NK-92 (cell line): ENCODE measurements around the gene HOPX.
"Not testable (repeated sequence)": the region's sequence is repeated elsewhere in the genome, so short reads cannot be mapped to it uniquely, and the experiment has no call there.

ENCODE experiments used
- DNase-seq: peaks from one replicate; lab custom pipeline; 2025; ENCODE audit not compliant: unreplicated experiment; lab: John Stamatoyannopoulos, UW

The HOPX gene

DNA sequence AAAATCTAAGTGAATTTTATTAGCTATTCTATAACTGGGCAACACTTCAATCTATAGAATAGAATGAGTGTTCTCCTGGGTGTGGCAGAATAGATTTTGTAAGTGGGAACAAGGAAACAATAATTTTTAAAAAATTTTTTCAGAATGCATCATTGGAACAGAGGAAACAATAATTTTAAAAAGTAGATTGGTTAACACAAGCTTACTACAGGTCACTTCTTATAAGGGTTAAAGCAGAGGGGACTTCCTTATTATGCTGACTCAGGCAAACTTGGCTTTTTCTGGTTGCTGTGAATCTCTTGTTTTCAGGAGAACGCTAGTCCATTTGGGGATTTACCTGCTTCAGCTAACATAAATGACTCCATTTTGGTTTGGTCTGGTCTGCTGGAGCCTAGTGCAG, 52.5 kb downstream of the HOPX start:
- DNase-seq = no peak

DNA sequence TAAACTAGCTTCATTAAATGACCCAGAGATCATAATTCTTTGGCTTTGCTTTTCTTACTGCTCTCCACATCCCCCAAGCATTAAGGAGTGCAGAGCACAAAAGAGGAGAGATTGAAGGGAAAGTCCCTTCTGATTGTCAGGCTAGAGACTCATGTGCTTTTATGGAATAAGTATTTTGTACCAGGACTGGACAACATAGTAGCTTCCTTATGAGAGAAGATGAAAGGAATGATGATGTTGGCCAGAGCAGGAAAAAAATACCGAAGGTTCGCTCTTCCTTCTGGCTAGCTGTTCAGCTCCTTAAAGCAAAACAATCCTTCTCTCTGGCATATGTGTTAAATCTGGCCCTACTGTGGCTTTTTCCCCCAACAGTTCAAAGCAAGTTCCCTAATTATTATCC, 53.1 kb downstream of the HOPX start:
- DNase-seq = no peak

DNA sequence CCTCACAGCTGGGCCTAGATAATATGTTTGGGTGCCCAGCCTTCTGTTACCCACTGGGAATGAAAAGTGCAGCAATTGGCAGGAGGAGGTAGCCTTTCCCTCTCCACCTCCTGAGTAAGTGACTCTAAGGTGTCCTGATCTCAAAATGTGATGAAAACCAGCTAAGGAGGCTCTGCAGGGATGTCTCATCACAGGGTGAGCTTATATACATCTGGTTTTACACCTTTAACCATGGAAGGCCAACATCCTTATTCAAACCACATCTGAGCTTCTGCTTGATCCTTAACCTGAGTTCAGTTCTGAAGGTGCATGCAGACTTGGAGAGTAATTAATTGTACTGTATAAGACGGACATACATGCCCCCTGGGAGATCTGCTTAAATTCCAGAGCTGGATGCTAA, 53.7 kb downstream of the HOPX start:
- DNase-seq = no peak

DNA sequence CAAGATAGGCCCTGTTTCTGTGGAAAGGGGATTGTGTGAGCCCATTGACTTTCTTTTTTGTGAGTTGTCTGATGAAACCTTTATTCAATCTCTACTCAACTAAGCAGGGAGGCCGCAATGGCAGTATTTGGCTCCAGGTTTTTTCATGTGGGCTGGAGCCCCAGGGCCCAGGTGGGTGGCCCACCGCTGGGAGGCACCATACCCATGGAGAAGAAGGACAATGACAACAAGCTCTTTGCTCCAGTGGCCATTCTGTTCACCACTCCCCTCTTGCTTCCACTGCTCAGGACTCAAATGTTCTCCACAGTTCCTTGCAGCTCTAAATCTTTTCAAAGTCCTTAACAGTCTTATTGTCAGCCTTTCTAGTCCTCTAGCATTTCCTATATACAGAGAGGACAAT, 54.1 kb downstream of the HOPX start:
- no peak for DNase-seq

GRCh38 chr4:56626420-56626819, 54.7 kb downstream of the HOPX start:
- no peak for DNase-seq

DNA sequence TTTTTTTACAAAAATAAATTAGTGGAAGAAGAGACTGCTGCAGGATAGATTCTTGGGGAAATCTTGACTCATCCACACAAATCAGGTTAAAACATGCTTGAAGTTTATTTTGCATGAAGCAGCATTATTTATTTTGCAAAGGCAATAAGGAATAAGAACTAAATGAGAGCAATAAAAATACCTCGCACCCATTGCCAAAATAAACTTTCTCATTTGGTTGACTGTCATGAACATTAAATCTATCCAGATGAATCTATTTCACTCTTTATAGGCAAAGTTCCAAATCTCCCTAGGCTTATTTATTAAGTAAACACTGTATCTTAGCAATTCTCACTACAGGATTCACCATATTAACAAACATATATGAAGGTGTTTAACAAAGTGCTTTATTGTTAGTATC, 58.9 kb downstream of the HOPX start:
- DNase-seq = no peak

GRCh38 chr4:56619816-56620215, 61.3 kb downstream of the HOPX start:
- no peak for DNase-seq

DNA sequence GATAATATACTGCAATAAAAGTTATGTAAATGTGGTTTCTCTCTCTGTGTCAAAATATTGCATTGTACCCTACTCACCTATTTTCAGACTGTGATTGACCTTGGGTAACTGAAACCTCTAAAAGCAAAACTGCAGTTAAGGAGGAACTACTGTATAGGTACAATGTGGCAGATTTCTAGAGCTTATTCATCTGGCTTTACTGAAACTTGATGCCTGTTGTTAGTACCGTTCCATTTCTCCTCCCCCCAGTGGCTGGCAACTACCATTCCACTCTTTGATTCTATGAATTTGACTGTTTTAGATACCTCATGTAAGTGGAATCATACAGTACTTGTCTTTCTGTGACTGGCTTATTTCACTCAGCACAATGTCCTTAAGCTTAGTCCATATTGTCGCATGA, 61.9 kb downstream of the HOPX start:
- DNase-seq = no peak

DNA sequence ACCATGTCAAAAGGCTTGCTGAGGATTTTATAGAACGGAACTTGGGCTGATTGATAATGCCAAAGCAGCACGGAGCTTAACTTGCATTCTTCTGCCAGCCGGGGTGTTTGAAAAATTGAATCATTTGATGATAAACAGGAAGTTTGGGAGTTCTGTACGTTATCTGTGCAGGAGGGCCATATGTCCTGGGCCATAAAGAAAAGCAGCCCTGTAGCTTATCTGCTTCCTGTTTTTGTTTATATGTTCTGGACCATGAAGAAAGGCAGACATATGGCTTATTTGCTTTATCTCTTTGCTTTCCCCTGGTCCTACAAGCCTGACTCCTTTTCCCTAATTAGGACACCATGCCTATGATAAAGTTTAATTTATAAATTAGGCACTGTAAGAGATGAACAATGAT, 62.4 kb downstream of the HOPX start:
- no peak for DNase-seq

DNA sequence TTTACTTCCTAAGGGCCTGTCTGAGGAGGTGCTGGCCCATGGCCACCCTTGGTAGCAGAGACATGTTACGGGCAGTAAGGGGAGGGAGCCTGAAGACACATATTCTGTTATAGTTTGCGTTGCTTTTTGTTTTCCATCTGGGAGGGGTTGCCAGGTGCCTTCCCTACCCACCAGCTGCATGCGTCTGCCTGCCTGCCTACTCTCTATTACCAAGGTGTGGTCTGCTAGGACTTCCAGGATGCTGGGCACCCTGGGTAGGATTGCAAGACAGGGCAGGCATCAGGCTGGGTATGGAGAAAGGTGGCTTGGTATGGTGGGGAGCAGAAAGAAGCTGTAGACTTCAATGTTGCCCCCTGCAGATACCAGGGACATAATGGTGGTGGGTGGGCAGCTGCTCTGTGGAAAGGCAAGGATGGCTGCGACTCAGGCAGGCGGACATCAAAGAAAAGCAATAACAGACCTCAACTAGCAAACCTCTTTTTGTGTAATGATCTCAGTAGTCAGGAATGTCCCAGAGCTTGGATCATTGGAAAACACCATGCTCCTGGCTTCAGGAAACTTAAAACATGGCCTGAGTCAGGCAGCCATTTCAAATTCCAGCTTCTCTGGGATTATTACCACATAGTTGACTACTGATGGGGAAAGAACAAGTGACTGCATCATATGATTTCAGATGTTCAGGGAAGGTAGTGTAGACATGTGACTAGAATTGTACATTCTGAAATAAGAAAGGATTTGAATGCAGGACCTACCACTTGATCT, 67.8 kb downstream of the HOPX start:
- no peak for DNase-seq

- DNase-seq = no peak
These were observed 68.8 kb downstream of the HOPX start for GRCh38 chr4:56612282-56612681.

DNA sequence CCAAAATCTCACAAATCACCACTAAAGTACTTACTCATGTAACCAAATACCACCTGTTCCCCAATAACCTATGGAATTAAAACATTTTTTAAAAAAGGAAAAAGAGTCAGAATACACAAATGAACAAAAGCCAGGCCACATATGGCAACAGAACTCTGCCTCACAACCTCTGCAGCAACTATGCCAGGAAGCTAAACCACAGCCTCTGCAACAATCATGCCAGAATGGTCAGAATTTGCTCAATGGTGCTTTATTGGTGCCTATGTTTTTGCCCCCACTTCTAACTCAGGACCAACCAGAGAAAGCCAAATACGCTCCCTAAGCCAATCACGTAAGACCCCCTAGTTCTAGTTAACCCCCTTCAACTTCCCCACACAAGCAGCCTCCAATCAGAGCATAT, 69.6 kb downstream of the HOPX start:
- no peak for DNase-seq

DNA sequence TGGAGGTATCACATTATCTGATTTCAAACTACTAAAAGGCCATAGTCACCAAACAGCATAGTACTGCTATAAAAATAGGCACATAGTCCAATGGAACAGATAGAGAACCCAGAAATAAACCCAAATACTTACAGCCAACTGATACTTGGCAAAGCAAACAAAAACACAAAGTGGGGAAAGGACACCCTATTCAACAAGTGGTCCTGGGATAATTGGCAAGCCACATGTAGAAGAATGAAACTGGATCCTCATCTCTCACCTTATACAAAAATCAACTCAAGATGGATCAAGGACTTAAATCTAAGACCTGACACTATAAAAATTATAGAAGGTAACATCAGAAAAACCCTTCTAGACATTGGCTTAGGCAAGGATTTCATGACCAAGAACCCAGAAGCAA, 70.9 kb downstream of the HOPX start:
- not testable (repeated sequence) for DNase-seq

DNA sequence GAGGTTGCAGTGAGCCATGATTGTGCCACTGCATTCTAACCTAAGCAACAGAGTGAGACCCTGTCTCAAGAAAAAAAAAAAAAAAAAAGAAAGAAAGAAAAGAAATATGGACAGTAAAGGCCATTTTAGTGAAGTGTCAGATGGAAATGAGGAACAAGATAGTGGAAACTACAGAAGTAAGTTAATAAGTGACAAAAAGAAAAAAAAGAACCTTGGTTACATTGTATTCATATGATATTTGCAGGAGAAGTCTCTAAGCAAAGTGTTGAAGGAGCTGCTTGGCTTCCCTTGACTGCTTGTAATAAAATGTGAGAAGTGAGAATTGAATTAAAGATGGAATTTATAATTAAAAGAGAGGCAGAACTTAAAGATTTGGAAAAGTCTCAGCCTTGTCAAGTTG, 73.2 kb downstream of the HOPX start:
- no peak for DNase-seq

DNA sequence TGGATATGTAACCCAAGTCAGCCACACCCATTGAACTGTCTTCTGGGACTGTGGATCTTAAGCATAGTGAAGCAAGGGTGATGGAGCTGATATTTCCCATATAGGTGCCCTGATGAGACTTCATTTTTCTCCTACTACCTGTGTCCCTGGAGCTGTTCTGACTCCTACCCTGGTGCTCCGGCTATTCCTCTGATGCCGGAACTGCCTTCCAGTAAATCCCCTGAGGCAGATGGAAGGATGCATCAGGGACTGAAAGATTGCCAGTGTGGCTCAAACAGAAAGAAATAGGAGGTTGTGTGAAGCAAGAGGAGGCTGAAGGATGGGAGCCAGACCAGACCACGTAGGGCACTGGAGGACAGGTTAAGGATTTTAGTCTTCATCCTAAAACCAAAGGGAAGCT, 74.7 kb downstream of the HOPX start:
- DNase-seq = no peak

GRCh38 chr4:56605464-56605863, 75.6 kb downstream of the HOPX start:
- DNase-seq = not testable (repeated sequence)

DNA sequence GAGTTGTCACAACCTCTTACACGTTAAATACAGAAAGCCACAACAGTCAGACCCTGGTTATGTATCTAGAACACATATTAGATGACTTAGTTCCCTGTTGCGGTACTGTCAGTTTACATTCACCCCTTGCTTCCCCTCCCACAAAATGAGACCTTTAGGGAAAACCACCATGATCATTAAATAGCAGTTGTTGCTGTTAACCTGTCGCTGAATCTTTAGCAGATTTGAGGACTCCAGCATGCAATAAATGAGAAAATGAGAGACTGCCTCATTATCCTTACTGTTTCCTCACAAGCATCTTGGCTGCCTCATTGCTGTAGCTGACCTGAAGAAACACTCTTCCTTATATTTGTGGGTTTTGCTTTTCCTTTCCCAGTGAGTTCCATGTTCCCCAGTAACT, 77.8 kb downstream of the HOPX start:
- no peak for DNase-seq
